Measurements from ENCODE around the gene TTN. TPM values are rescaled to one million over a fixed set of nuclear protein-coding genes. Genes with fewer than 3 reads are reported as not detected.

TTN gene
- total RNA-seq, 1 donor from 2014 or later: 3.8 TPM

- peaks cover 14% of the 10 kb centered on the region for H3K4me1 Mint-ChIP-seq (ENCODE audit: unreplicated experiment)
- H3K36me3 Mint-ChIP-seq (ENCODE audit: low read depth, unreplicated experiment): no peaks in the 10 kb centered on the region
- no peak overlapping the region for H3K27ac Mint-ChIP-seq (ENCODE audit: unreplicated experiment)
- DNase-seq (ENCODE audit: low spot score): no peak
- no peak overlapping the region for H3K4me3 Mint-ChIP-seq (ENCODE audit: unreplicated experiment)
- no peaks in the 10 kb centered on the region for H3K27me3 Mint-ChIP-seq (ENCODE audit: unreplicated experiment)
- no peak for TF ChIP-seq CTCF (IDR thresholded peaks at IDR 0.05; ENCODE audit: unreplicated experiment)
- no peaks in the 10 kb centered on the region for H3K9me3 Mint-ChIP-seq (ENCODE audit: unreplicated experiment)
Measured at GRCh38 chr2:178834086-178834485, 26.9 kb upstream of the TTN start.

GRCh38 chr2:178833382-178833781 is 26.2 kb upstream of the TTN start:
- Mint-ChIP-seq H3K36me3 (ENCODE audit: low read depth, unreplicated experiment) (no peaks in the 10 kb centered on the region), H3K27me3 (ENCODE audit: unreplicated experiment) (no peaks in the 10 kb centered on the region), H3K4me3 (ENCODE audit: unreplicated experiment) (no peak overlapping the region), H3K4me1 (ENCODE audit: unreplicated experiment) (peaks cover 16% of the 10 kb centered on the region), H3K9me3 (ENCODE audit: unreplicated experiment) (no peaks in the 10 kb centered on the region), H3K27ac (ENCODE audit: unreplicated experiment) (no peak overlapping the region)
- DNase-seq (ENCODE audit: low spot score): no peak
- no peak for TF ChIP-seq CTCF (IDR thresholded peaks at IDR 0.05; ENCODE audit: unreplicated experiment)

GRCh38 chr2:178830451-178830850 is 23.2 kb upstream of the TTN start:
- DNase-seq (ENCODE audit: low spot score): no peak
- Mint-ChIP-seq H3K27ac (ENCODE audit: unreplicated experiment) (no peak overlapping the region), H3K4me3 (ENCODE audit: unreplicated experiment) (no peak overlapping the region), H3K36me3 (ENCODE audit: low read depth, unreplicated experiment) (no peaks in the 10 kb centered on the region), H3K9me3 (ENCODE audit: unreplicated experiment) (no peaks in the 10 kb centered on the region), H3K4me1 (ENCODE audit: unreplicated experiment) (peaks cover 16% of the 10 kb centered on the region), H3K27me3 (ENCODE audit: unreplicated experiment) (no peaks in the 10 kb centered on the region)
- TF ChIP-seq CTCF (IDR thresholded peaks at IDR 0.05; ENCODE audit: unreplicated experiment): no peak

- no peak for TF ChIP-seq CTCF (IDR thresholded peaks at IDR 0.05; ENCODE audit: unreplicated experiment)
- Mint-ChIP-seq H3K27me3 (ENCODE audit: unreplicated experiment) (no peaks in the 10 kb centered on the region), H3K4me1 (ENCODE audit: unreplicated experiment) (peaks cover 16% of the 10 kb centered on the region), H3K36me3 (ENCODE audit: low read depth, unreplicated experiment) (no peaks in the 10 kb centered on the region), H3K9me3 (ENCODE audit: unreplicated experiment) (no peaks in the 10 kb centered on the region), H3K27ac (ENCODE audit: unreplicated experiment) (no peak overlapping the region), H3K4me3 (ENCODE audit: unreplicated experiment) (no peak overlapping the region)
- DNase-seq (ENCODE audit: low spot score): no peak
Measured at GRCh38 chr2:178829981-178830380, 22.8 kb upstream of the TTN start.

GRCh38 chr2:178829299-178829960 is 22.2 kb upstream of the TTN start:
- H3K4me3 Mint-ChIP-seq (ENCODE audit: unreplicated experiment): no peak overlapping the region
- no peaks in the 10 kb centered on the region for H3K27me3 Mint-ChIP-seq (ENCODE audit: unreplicated experiment)

More at GRCh38 chr2:178829299-178829960, 22.2 kb upstream of the TTN start:
- H3K27ac Mint-ChIP-seq (ENCODE audit: unreplicated experiment): no peak overlapping the region
- no peak for DNase-seq (ENCODE audit: low spot score)
- no peaks in the 10 kb centered on the region for H3K9me3 Mint-ChIP-seq (ENCODE audit: unreplicated experiment)
- no peaks in the 10 kb centered on the region for H3K36me3 Mint-ChIP-seq (ENCODE audit: low read depth, unreplicated experiment)
- peaks cover 16% of the 10 kb centered on the region for H3K4me1 Mint-ChIP-seq (ENCODE audit: unreplicated experiment)
- TF ChIP-seq CTCF (IDR thresholded peaks at IDR 0.05; ENCODE audit: unreplicated experiment): no peak
